Smooth muscle cell of bladder (primary cell): ENCODE data around the gene CFAP45. TPM values are rescaled to one million over a fixed set of nuclear protein-coding genes. Genes with fewer than 3 reads are reported as not detected.

ENCODE experiments used
- total RNA-seq: library from RNA; depleted of rRNA; stranded (reverse); fragments of >200 nt; gene quantifications from 2 replicates; pipeline ENCODE4 v1.2.3, GENCODE V29; 2014

CFAP45 gene
- total RNA-seq = 0.46 and 0.85 TPM in 2 replicates

DNA sequence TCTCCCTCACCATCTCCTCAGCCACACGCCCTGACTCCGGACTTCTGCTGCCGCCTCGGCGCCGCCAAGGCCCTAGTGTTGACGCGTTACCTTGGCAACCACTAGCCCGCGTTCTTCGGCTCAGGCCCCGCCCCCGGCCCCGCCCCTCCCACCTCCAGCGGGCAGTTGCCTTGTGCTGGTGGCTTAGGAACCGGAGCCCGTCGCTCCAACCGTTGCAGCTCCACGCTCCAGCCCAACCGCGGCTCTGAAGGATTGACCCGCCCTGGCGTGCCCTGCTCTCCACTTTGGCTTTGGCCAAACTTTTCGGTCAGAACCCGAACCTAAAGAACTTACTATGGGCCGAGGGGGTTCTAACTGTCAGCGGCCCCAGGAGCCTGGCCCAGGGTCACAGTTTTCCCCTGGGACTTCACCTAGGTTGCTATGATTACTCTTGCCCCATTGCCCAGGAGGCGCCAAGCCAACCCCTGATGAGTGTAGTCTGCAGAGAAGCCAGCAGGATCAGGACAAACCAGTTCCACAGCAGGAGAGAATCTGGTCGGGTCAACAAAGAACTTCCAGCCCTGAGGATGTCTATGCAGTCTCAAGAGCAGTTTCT lies at the start of gene CFAP45:
Gene CFAP45 (minus strand): TSS at position 80 of the 595 bp plus-strand sequence. CDS start 67 bp downstream, at position 13.

GRCh38 chr1:159945483-159946241 lies 45.7 kb upstream of the CFAP45 start, which contains the start of gene IGSF9:
Gene IGSF9, minus strand, starts transcription at chr1:159945613. Its CDS starts 2,159 bp downstream, at chr1:159943454.

GRCh38 chr1:159924791-159925718 lies 25.1 kb upstream of the CFAP45 start, which contains the start of gene TAGLN2:
Gene TAGLN2, minus strand, starts transcription at chr1:159925507. Its CDS starts 4,998 bp downstream, at chr1:159920509.

GRCh38 chr1:159862557-159862956 lies 37.4 kb downstream of the CFAP45 start, which contains the start of gene VSIG8:
Gene VSIG8, minus strand, starts transcription at chr1:159862657. Its CDS starts 136 bp downstream, at chr1:159862521.

DNA sequence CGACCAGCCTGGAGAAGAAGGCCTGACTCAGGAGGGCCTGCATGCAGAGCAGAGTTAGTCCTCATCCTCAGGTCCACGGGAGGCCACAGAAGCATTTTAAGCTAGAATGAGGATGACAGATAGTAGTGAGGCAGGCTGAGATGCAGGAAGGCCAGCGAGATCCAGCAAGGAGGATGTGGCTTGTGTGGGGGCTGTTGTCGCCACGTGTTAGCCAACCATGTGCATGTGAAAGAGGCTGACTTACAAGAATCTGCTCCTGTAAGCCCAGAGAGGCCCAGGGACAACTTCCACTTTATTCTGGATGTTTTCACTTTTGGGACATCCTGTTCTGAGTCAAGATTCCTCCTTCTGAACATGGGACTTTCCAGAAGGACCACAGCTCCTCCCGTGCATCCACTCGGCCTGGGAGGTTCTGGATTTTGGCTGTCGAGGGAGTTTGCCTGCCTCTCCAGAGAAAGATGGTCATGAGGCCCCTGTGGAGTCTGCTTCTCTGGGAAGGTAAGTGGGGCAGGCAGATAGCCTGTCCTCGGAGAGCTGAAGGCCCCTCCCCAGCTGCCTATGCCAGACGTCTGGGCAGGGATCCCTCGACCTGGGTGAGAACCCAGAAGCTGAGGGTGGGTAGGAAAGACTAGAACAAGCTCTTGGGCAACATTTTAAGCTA lies 73.4 kb downstream of the CFAP45 start, which contains the start of gene SLAMF8:
Gene SLAMF8 (plus strand): TSS at position 433 of the 661 bp plus-strand sequence. CDS start 26 bp downstream, at position 459.

Other genes starting within 250 kb of the CFAP45 start
- not detected in 2 replicates for gene CRP, start 185.6 kb downstream of the CFAP45 start, total RNA-seq
- gene DUSP23, start 119.2 kb downstream of the CFAP45 start, total RNA-seq = 10.5 and 12.0 TPM in 2 replicates
- not detected in 2 replicates for gene FCRL6, start 97.8 kb downstream of the CFAP45 start, total RNA-seq
- gene SLAMF8, start 73.3 kb downstream of the CFAP45 start, total RNA-seq = not detected in 2 replicates
- gene VSIG8, start 37.5 kb downstream of the CFAP45 start, total RNA-seq = not detected in 2 replicates
- gene TAGLN2, start 25.3 kb upstream of the CFAP45 start, total RNA-seq = 134 and 204 TPM in 2 replicates
- under 0.01 TPM in 1 of 2 replicates, not detected in the other for gene IGSF9, start 45.4 kb upstream of the CFAP45 start, total RNA-seq
- 0.28 and 0.46 TPM in 2 replicates for gene SLAMF9, start 54.1 kb upstream of the CFAP45 start, total RNA-seq
- gene PIGM, start 131.8 kb upstream of the CFAP45 start, total RNA-seq = 3.3 and 3.7 TPM in 2 replicates
- gene KCNJ10, start 170.0 kb upstream of the CFAP45 start, total RNA-seq = under 0.01 TPM in 1 of 2 replicates, not detected in the other
- gene KCNJ9, start 181.4 kb upstream of the CFAP45 start, total RNA-seq = under 0.01 TPM in 2 replicates
- 23.2 and 32.3 TPM in 2 replicates for gene IGSF8, start 198.5 kb upstream of the CFAP45 start, total RNA-seq
- 0.65 and 4.1 TPM in 2 replicates for gene ATP1A2, start 215.6 kb upstream of the CFAP45 start, total RNA-seq